ENCODE data around the gene GPR78. TPM values are rescaled to one million over a fixed set of nuclear protein-coding genes. Genes with fewer than 3 reads are reported as not detected.

Gene GPR78
- total RNA-seq, 1 experiment from 2014 or later, result 5.7 TPM

- DNase-seq (ENCODE audit: low spot score) (no peak), ATAC-seq (no peak)
- no peaks in the 10 kb centered on the region for H3K9me3 Mint-ChIP-seq
- H3K4me3 Mint-ChIP-seq, result no peak overlapping the region
- H3K27ac Mint-ChIP-seq, result no peak overlapping the region
- H3K36me3 Mint-ChIP-seq, result no peaks in the 10 kb centered on the region
- ChIA-PET CTCF (interaction anchor here (1.4 to 4.8 kb wide), 4 partner anchors 37 to 78 kb away, joined by 4 to 32 read pairs (median 22); partner anchors contain the start of gene CPZ), POLR2A (no interaction called here)
- H3K4me1 Mint-ChIP-seq, result peaks cover 15% of the 10 kb centered on the region
- peaks cover 3% of the 10 kb centered on the region; the same call in 1 of the 2 replicates for H3K27me3 Mint-ChIP-seq (ENCODE audit: low read depth)
- no peak for TF ChIP-seq ZNF317 (CRISPR knock-in tag; IDR thresholded peaks at IDR 0.05; ENCODE audit: borderline replicate concordance, low read depth)
- no peak for TF ChIP-seq MYBL2 (CRISPR knock-in tag; IDR thresholded peaks at IDR 0.05)
- no peak for TF ChIP-seq GABPB1 (CRISPR knock-in tag; IDR thresholded peaks at IDR 0.05)
- no peak for TF ChIP-seq JAZF1 (CRISPR knock-in tag; IDR thresholded peaks at IDR 0.05)
- TF ChIP-seq TEAD1 (CRISPR knock-in tag; IDR thresholded peaks at IDR 0.05), result no peak
- TF ChIP-seq GTF2I (CRISPR knock-in tag; conservative IDR thresholded peaks at IDR 0.05), result no peak
- TF ChIP-seq RORB (CRISPR knock-in tag; IDR thresholded peaks at IDR 0.05), result no peak
- TF ChIP-seq TP53 (CRISPR knock-in tag; IDR thresholded peaks at IDR 0.05), result no peak
- no peak for TF ChIP-seq ZNF423 (CRISPR knock-in tag; IDR thresholded peaks at IDR 0.05)
- no peak for TF ChIP-seq SOX15 (CRISPR knock-in tag; IDR thresholded peaks at IDR 0.05)
- no peak for TF ChIP-seq ELF4 (CRISPR knock-in tag; IDR thresholded peaks at IDR 0.05; ENCODE audit: low read depth)
- TF ChIP-seq HMGA2 (CRISPR knock-in tag; IDR thresholded peaks at IDR 0.05), result no peak
- no peak for TF ChIP-seq PREB (CRISPR knock-in tag; IDR thresholded peaks at IDR 0.05; ENCODE audit: borderline replicate concordance)
- no peak for TF ChIP-seq GRHL2 (CRISPR knock-in tag; IDR thresholded peaks at IDR 0.05; ENCODE audit: insufficient replicate concordance, severe bottlenecking)
- TF ChIP-seq, protein P1, sequence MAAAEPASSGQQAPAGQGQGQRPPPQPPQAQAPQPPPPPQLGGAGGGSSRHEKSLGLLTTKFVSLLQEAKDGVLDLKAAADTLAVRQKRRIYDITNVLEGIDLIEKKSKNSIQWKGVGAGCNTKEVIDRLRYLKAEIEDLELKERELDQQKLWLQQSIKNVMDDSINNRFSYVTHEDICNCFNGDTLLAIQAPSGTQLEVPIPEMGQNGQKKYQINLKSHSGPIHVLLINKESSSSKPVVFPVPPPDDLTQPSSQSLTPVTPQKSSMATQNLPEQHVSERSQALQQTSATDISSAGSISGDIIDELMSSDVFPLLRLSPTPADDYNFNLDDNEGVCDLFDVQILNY (CRISPR knock-in tag; IDR thresholded peaks at IDR 0.05), result no peak
- no peak for TF ChIP-seq NR2C2 (CRISPR knock-in tag; IDR thresholded peaks at IDR 0.05)
- no peak for TF ChIP-seq USF2 (CRISPR knock-in tag; IDR thresholded peaks at IDR 0.05)
- TF ChIP-seq, protein P2, sequence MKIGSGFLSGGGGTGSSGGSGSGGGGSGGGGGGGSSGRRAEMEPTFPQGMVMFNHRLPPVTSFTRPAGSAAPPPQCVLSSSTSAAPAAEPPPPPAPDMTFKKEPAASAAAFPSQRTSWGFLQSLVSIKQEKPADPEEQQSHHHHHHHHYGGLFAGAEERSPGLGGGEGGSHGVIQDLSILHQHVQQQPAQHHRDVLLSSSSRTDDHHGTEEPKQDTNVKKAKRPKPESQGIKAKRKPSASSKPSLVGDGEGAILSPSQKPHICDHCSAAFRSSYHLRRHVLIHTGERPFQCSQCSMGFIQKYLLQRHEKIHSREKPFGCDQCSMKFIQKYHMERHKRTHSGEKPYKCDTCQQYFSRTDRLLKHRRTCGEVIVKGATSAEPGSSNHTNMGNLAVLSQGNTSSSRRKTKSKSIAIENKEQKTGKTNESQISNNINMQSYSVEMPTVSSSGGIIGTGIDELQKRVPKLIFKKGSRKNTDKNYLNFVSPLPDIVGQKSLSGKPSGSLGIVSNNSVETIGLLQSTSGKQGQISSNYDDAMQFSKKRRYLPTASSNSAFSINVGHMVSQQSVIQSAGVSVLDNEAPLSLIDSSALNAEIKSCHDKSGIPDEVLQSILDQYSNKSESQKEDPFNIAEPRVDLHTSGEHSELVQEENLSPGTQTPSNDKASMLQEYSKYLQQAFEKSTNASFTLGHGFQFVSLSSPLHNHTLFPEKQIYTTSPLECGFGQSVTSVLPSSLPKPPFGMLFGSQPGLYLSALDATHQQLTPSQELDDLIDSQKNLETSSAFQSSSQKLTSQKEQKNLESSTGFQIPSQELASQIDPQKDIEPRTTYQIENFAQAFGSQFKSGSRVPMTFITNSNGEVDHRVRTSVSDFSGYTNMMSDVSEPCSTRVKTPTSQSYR (CRISPR knock-in tag; IDR thresholded peaks at IDR 0.05), result no peak
- TF ChIP-seq, protein P3, sequence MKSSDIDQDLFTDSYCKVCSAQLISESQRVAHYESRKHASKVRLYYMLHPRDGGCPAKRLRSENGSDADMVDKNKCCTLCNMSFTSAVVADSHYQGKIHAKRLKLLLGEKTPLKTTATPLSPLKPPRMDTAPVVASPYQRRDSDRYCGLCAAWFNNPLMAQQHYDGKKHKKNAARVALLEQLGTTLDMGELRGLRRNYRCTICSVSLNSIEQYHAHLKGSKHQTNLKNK (CRISPR knock-in tag; IDR thresholded peaks at IDR 0.05), result no peak
- no peak for TF ChIP-seq ARID4B (CRISPR knock-in tag; IDR thresholded peaks at IDR 0.05; ENCODE audit: borderline replicate concordance)
These were observed 30.8 kb upstream of the GPR78 start for GRCh38 chr4:8549352-8549931.
